Colonic mucosa (tissue), 4 donors: ENCODE results near the gene OR1J4. TPM values are rescaled to one million over a fixed set of nuclear protein-coding genes. Genes with fewer than 3 reads are reported as not detected.

Source experiments
- DNase-seq: peaks from one replicate; pipeline ENCODE4 v3.0.0-alpha.2; 2020
- H3K27ac ChIP-seq: fragments of 200-600 bp; one replicate; pipeline ENCODE4 v1.8.0; 2021
- H3K27me3 ChIP-seq: fragments of 200-600 bp; one replicate; pipeline ENCODE4 v1.8.0; 2021
- H3K36me3 ChIP-seq: fragments of 200-600 bp; one replicate; pipeline ENCODE4 v1.8.0; 2021
- H3K4me1 ChIP-seq: fragments of 200-600 bp; one replicate; pipeline ENCODE4 v1.8.0; 2021; ENCODE audit warnings: mild to moderate bottlenecking
- H3K4me3 ChIP-seq: fragments of 200-600 bp; one replicate; pipeline ENCODE4 v1.8.0; 2021
- H3K9ac ChIP-seq, 2 donors: one replicate each; pipeline ENCODE4 v1.7.0; 2013; ENCODE audit warnings: control low read depth in 2 of 2, low read depth in 2 of 2, low read length in 2 of 2
- H3K9me3 ChIP-seq: fragments of 200-600 bp; one replicate; pipeline ENCODE4 v1.8.0; 2021
- intact Hi-C: fragments of 100-400 bp; cut with DNase I; formaldehyde crosslinking; loops from one replicate; pipeline ENCODE4 v1.14.1; 2022
- total RNA-seq, 2 donors: library from RNA; stranded (reverse); fragmentation: NEBNext Ultra II Directional in 1 of 2; extraction: Animal tissue kit (Norgen Biotek cat#: 25700) in 1 of 2; gene quantifications; one replicate each; pipeline ENCODE4 v1.2.1, GENCODE V29; 2021
- TF ChIP-seq, protein P1 (sequence below): fragments of 200-600 bp; IDR thresholded peaks from one replicate; pipeline ENCODE4 v1.8.0; 2022; ENCODE audit warnings: antibody characterized with exemption, mild to moderate bottlenecking
- donor health status: healthy.
- donor health status: DM: no; HTN: no; CAD: no.
- donor health status: DM: no; HTN: no; CAD: no.

OR1J4 gene
- total RNA-seq, 2 donors from 2014 or later: not detected

DNA sequence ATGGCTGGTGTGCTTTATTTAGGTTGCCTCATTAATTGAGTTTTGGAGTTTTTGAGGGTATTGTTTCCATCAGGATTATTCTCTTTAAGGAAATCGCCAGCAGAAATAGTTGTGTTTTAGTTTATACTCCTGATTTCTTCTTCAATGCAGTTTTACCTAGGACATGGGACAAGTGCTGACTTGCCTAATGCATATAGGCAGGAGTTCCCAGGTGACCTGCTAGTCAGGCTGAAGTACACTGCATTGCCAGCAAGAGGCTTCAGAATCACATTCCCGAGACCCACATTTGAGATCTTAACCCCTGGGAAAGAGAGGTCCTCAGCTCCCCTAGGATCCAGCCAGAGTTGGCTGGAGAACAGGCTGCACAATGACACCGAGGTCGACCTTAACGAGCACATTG lies 32.4 kb downstream of the OR1J4 start:
- intact Hi-C loops: no loop called here
- Histone ChIP-seq H3K27me3 (no peaks in the 10 kb centered on the region), H3K9ac (no peak overlapping the region), H3K4me3 (no peak overlapping the region), H3K9me3 (no peaks in the 10 kb centered on the region), H3K27ac (no peak overlapping the region), H3K4me1 (no peaks in the 10 kb centered on the region), H3K36me3 (no peaks in the 10 kb centered on the region)
- DNase-seq: no peak
- TF ChIP-seq, protein P1, sequence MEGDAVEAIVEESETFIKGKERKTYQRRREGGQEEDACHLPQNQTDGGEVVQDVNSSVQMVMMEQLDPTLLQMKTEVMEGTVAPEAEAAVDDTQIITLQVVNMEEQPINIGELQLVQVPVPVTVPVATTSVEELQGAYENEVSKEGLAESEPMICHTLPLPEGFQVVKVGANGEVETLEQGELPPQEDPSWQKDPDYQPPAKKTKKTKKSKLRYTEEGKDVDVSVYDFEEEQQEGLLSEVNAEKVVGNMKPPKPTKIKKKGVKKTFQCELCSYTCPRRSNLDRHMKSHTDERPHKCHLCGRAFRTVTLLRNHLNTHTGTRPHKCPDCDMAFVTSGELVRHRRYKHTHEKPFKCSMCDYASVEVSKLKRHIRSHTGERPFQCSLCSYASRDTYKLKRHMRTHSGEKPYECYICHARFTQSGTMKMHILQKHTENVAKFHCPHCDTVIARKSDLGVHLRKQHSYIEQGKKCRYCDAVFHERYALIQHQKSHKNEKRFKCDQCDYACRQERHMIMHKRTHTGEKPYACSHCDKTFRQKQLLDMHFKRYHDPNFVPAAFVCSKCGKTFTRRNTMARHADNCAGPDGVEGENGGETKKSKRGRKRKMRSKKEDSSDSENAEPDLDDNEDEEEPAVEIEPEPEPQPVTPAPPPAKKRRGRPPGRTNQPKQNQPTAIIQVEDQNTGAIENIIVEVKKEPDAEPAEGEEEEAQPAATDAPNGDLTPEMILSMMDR: no peak

- TF ChIP-seq, protein P1: no peak
- no peak within 1 kb of the TSS for H3K4me3 ChIP-seq
- no peaks in the 10 kb centered on the region for H3K36me3 ChIP-seq
- no peaks in the 10 kb centered on the region for H3K9me3 ChIP-seq
- no peaks in the 10 kb centered on the region for H3K4me1 ChIP-seq
- H3K27me3 ChIP-seq: no peaks in the 10 kb centered on the region
- intact Hi-C loops: no loop called here
- no peak within 1 kb of the TSS for H3K9ac ChIP-seq
- H3K27ac ChIP-seq: no peak within 1 kb of the TSS
- DNase-seq: no peak
These were observed 33.9 kb downstream of the OR1J4 start, which contains the start of gene OR1N2 for GRCh38 chr9:122552812-122553211. TSS of gene OR1N2 (plus strand) at chr9:122553112. CDS start at chr9:122553212, 100 bp downstream.

DNA sequence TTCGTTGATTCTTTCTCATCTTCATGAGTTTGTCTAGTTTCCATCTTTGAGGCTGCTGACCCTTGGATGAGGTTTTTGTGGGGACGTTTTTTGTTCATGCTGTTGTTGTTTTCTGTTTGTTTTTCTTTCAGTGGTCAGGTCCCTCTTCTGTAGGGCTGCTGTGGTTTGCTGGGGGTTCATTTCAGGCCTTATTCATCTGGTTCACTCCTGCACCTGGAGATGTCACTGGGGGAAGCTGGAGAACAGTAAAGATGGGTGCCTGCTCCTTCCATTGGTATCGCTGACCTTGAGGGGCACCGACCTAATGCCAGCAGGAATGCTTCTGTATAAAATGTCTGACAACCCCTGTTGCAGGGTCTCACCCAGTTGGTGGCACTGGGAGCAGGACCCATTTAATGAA lies 42.5 kb downstream of the OR1J4 start:
- H3K4me1 ChIP-seq: no peaks in the 10 kb centered on the region
- intact Hi-C loops: no loop called here
- no peaks in the 10 kb centered on the region for H3K36me3 ChIP-seq
- DNase-seq: no peak
- no peaks in the 10 kb centered on the region for H3K9me3 ChIP-seq
- H3K27ac ChIP-seq: no peak overlapping the region
- H3K27me3 ChIP-seq: no peaks in the 10 kb centered on the region
- TF ChIP-seq, protein P1: no peak
- no peak overlapping the region for H3K4me3 ChIP-seq
- H3K9ac ChIP-seq: no peak overlapping the region

DNA sequence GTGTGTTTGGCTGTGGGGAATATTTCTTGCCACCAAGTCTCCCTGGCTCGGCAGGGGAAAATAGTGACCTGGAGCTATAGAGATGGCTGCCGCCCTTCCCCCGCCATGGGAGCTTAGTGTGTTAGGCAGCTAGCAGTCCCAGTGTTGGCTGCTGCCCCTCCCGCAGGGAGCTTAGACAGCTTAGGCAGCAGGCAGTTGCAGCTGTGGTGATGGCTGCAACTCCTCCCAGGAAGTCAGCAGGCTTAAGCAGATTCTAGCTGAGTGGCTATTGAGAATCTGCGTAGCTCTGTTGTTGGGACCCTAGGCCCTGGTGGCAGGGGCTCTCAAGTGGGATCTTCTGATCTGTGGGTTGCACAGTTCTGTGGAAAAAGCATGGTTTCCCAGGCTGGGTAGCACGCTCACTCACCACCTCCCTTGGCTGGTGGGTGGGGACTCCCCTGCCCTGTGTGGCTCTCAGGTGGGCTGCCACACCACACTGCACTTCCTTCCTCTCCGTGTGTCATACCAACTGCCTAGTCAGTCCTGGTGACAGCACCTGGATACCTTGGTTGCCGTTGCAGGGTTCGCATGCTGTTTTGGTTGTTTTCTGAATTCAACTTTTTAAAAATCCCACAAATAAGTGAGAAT lies 43.3 kb downstream of the OR1J4 start:
- Histone ChIP-seq H3K27ac (no peak overlapping the region), H3K9me3 (no peaks in the 10 kb centered on the region), H3K36me3 (no peaks in the 10 kb centered on the region), H3K27me3 (no peaks in the 10 kb centered on the region), H3K4me3 (no peak overlapping the region), H3K4me1 (no peaks in the 10 kb centered on the region), H3K9ac (no peak overlapping the region)
- DNase-seq: no peak
- TF ChIP-seq, protein P1: no peak
- intact Hi-C loops: no loop called here

DNA sequence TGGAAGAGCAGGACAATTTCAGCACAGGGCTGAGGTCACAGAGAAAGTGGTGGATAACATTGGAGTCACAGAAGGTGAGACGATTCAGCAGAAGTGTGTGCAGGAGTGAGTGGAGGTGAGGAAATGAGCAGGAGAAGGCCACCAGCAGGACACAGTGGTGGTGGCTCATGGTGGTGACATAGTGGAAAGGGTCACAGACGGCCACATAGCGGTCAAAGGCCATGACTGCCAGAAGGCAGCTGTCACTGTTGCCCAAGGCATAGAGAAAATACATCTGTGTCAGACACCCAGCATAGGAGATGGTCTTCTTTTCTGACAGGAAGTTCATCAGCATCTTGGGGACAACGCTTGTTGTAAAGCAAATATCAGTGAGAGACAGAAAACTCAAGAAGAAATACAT lies 49.0 kb downstream of the OR1J4 start:
- intact Hi-C loops: no loop called here
- Histone ChIP-seq H3K27me3 (no peaks in the 10 kb centered on the region), H3K4me1 (no peaks in the 10 kb centered on the region), H3K4me3 (no peak overlapping the region), H3K9me3 (no peaks in the 10 kb centered on the region), H3K36me3 (no peaks in the 10 kb centered on the region), H3K27ac (no peak overlapping the region), H3K9ac (no peak overlapping the region)
- TF ChIP-seq, protein P1: no peak
- DNase-seq: no peak

Other genes with a start within 250 kb of the OR1J4 start
- 10 to 100 TPM in 1 of 2 donors, 1 to 10 TPM in 1; 6.2 to 26.7 TPM for gene PTGS1, start 148.1 kb upstream of the OR1J4 start, total RNA-seq
- gene OR1J1, start 41.2 kb upstream of the OR1J4 start, total RNA-seq: not detected
- gene OR1J2, start 8.3 kb upstream of the OR1J4 start, total RNA-seq: not detected
- not detected for gene OR1N1, start 8.2 kb downstream of the OR1J4 start, total RNA-seq
- gene OR1N2, start 34.0 kb downstream of the OR1J4 start, total RNA-seq: not detected
- not detected for gene OR1L8, start 64.2 kb downstream of the OR1J4 start, total RNA-seq
- gene OR1Q1, start 95.6 kb downstream of the OR1J4 start, total RNA-seq: not detected
- not detected for gene OR1B1, start 138.5 kb downstream of the OR1J4 start, total RNA-seq
- gene OR1L1, start 142.6 kb downstream of the OR1J4 start, total RNA-seq: not detected
- gene OR1L3, start 156.0 kb downstream of the OR1J4 start, total RNA-seq: not detected
- not detected for gene OR1L4, start 204.8 kb downstream of the OR1J4 start, total RNA-seq
- gene OR1L6, start 223.2 kb downstream of the OR1J4 start, total RNA-seq: not detected